ENCODE data around the gene MUTYH. TPM values are rescaled to one million over a fixed set of nuclear protein-coding genes. Genes with fewer than 3 reads are reported as not detected.

MUTYH gene
- total RNA-seq, 4 donors from 2014 or later: 10.1 to 20.6 (median 11.0) TPM

- TF ChIP-seq POLR2A (IDR thresholded peaks at IDR 0.05): no peak
- TF ChIP-seq, protein P1, sequence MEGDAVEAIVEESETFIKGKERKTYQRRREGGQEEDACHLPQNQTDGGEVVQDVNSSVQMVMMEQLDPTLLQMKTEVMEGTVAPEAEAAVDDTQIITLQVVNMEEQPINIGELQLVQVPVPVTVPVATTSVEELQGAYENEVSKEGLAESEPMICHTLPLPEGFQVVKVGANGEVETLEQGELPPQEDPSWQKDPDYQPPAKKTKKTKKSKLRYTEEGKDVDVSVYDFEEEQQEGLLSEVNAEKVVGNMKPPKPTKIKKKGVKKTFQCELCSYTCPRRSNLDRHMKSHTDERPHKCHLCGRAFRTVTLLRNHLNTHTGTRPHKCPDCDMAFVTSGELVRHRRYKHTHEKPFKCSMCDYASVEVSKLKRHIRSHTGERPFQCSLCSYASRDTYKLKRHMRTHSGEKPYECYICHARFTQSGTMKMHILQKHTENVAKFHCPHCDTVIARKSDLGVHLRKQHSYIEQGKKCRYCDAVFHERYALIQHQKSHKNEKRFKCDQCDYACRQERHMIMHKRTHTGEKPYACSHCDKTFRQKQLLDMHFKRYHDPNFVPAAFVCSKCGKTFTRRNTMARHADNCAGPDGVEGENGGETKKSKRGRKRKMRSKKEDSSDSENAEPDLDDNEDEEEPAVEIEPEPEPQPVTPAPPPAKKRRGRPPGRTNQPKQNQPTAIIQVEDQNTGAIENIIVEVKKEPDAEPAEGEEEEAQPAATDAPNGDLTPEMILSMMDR (IDR thresholded peaks at IDR 0.05 in 4 of 5, conservative IDR thresholded peaks at IDR 0.05 in 1 of 5): no peak
Observed at GRCh38 chr1:45317166-45317565, 23.1 kb downstream of the MUTYH start.

GRCh38 chr1:45314266-45314665 lies 26.0 kb downstream of the MUTYH start:
- Histone ChIP-seq H3K4me1 (no peaks in the 10 kb centered on the region), H3K36me3 (no peaks in the 10 kb centered on the region), H3K4me3 (no peak overlapping the region), H3K27me3 (no peaks in the 10 kb centered on the region), H3K9me3 (no peaks in the 10 kb centered on the region), H3K27ac (no peak overlapping the region)
- no peak for TF ChIP-seq POLR2A (IDR thresholded peaks at IDR 0.05)
- TF ChIP-seq, protein P1 (IDR thresholded peaks at IDR 0.05 in 4 of 5, conservative IDR thresholded peaks at IDR 0.05 in 1 of 5): no peak
- no peak for DNase-seq
- intact Hi-C loops (cut with DNase I; ENCODE audit: low total_unique reads) (no loop called here), in situ Hi-C loops (cut with MboI; ENCODE audit: low sequenced_read_pairs in 4 of 4) (no loop called here)
- ATAC-seq: no peak

More at GRCh38 chr1:45317166-45317565, 23.1 kb downstream of the MUTYH start:
- Histone ChIP-seq H3K4me1 (no peaks in the 10 kb centered on the region), H3K27me3 (no peaks in the 10 kb centered on the region), H3K27ac (no peak overlapping the region), H3K9me3 (no peaks in the 10 kb centered on the region), H3K36me3 (no peaks in the 10 kb centered on the region), H3K4me3 (no peak overlapping the region)
- intact Hi-C loops (cut with DNase I; ENCODE audit: low total_unique reads) (no loop called here), in situ Hi-C loops (cut with MboI; ENCODE audit: low sequenced_read_pairs in 4 of 4) (no loop called here)
- no peak for DNase-seq
- no peak for ATAC-seq

GRCh38 chr1:45306905-45307304 lies 33.3 kb downstream of the MUTYH start:
- no peak overlapping the region for H3K27ac ChIP-seq
- H3K4me3 ChIP-seq: no peak overlapping the region
- in situ Hi-C loops (cut with MboI; ENCODE audit: low sequenced_read_pairs in 4 of 4): no loop called here
- no peaks in the 10 kb centered on the region for H3K9me3 ChIP-seq
- H3K36me3 ChIP-seq: no peaks in the 10 kb centered on the region
- H3K27me3 ChIP-seq: no peaks in the 10 kb centered on the region
- no peak for TF ChIP-seq POLR2A (IDR thresholded peaks at IDR 0.05)
- TF ChIP-seq, protein P1 (IDR thresholded peaks at IDR 0.05 in 4 of 5, conservative IDR thresholded peaks at IDR 0.05 in 1 of 5): no peak
- intact Hi-C loops (cut with DNase I; ENCODE audit: low total_unique reads): no loop called here
- ATAC-seq (no peak), DNase-seq (no peak)
- peaks cover 8 to 16% of the 10 kb centered on the region in 2 donors for H3K4me1 ChIP-seq

GRCh38 chr1:45306319-45306718 lies 33.9 kb downstream of the MUTYH start:
- ATAC-seq (no peak), DNase-seq (no peak)
- H3K4me3 ChIP-seq: no peak overlapping the region
- no peak overlapping the region for H3K27ac ChIP-seq
- no peaks in the 10 kb centered on the region for H3K36me3 ChIP-seq
- TF ChIP-seq POLR2A (IDR thresholded peaks at IDR 0.05): no peak
- TF ChIP-seq, protein P1 (IDR thresholded peaks at IDR 0.05 in 4 of 5, conservative IDR thresholded peaks at IDR 0.05 in 1 of 5): no peak
- peaks cover 8 to 16% of the 10 kb centered on the region in 2 donors for H3K4me1 ChIP-seq
- intact Hi-C loops (cut with DNase I; ENCODE audit: low total_unique reads) (no loop called here), in situ Hi-C loops (cut with MboI; ENCODE audit: low sequenced_read_pairs in 4 of 4) (no loop called here)
- H3K9me3 ChIP-seq: no peaks in the 10 kb centered on the region
- no peaks in the 10 kb centered on the region for H3K27me3 ChIP-seq

- TF ChIP-seq, protein P1 (IDR thresholded peaks at IDR 0.05 in 4 of 5, conservative IDR thresholded peaks at IDR 0.05 in 1 of 5): no peak
- no peak for TF ChIP-seq POLR2A (IDR thresholded peaks at IDR 0.05)
- Histone ChIP-seq H3K36me3 (no peaks in the 10 kb centered on the region), H3K4me3 (no peak overlapping the region), H3K27me3 (no peaks in the 10 kb centered on the region), H3K27ac (peak overlapping the region; percentile 92 to 95 (median 94)), H3K4me1 (peaks cover 8 to 16% of the 10 kb centered on the region in 2 donors), H3K9me3 (no peaks in the 10 kb centered on the region)
- ATAC-seq (no peak), DNase-seq (no peak)
- intact Hi-C loops (cut with DNase I; ENCODE audit: low total_unique reads) (no loop called here), in situ Hi-C loops (cut with MboI; ENCODE audit: low sequenced_read_pairs in 4 of 4) (no loop called here)
Observed at GRCh38 chr1:45305231-45305630, 35.0 kb downstream of the MUTYH start.
